K562 (cell line): ENCODE data around the gene PPP3R2. TPM values are rescaled to one million over a fixed set of nuclear protein-coding genes. Genes with fewer than 3 reads are reported as not detected.

Source experiments
- ATAC-seq: fragments of 200-7000 bp; cut with Tn5 transposase; 3 replicates; pipeline ENCODE4 v1.9.1; 2020; ENCODE audit warnings: moderate library complexity
- BruUV-seq: library from RNA; stranded (reverse); fragments of 400-500 nt; replicated peaks from 2 replicates; lab custom pipeline; 2021; lab: Mats Ljungman, UMichigan
- CTCF ChIA-PET: fragments of 300-600 bp; formaldehyde crosslinking; extraction: SDS; loops from one replicate; lab custom pipeline; 2021; ENCODE audit warnings: low intra/inter-chr PET ratio; lab: Yijun Ruan, JAX
- POLR2A ChIA-PET: fragments of 300-600, 350-650 bp; sonication (Branson Sonifier 250); formaldehyde crosslinking; extraction: SDS; loops from one replicate; lab custom pipeline; 2021; ENCODE audit warnings: antibody characterized with exemption, inconsistent platforms; lab: Yijun Ruan, JAX
- DNase-seq, 4 experiments: peaks; one replicate each; pipeline versions ENCODE4 v3.0.0 to v3.0.0-alpha.2; 2011 to 2018; ENCODE audit warnings: low spot score in 3 of 4, mixed read lengths in 3 of 4; ENCODE audit errors: extremely low read depth in 1 of 4
- FAIRE-seq: peaks from 2 replicates; lab custom pipeline; 2011; peaks lifted over from hg19 to GRCh38; lab: Jason Lieb, UNC
- H2AFZ ChIP-seq: 2 replicates; pipeline ENCODE4 v1.6.0; 2011; ENCODE audit warnings: low read depth, low read length, control low read depth, inconsistent platforms
- H3K27ac ChIP-seq: fragments of 200-600 bp; 3 replicates; pipeline ENCODE4 v1.8.0; 2011; ENCODE audit warnings: low read depth, mild to moderate bottlenecking, control low read depth, inconsistent platforms, low read length, moderate library complexity, mixed read lengths; ENCODE audit errors: extremely low read depth
- H3K27me3 ChIP-seq, 2 experiments: fragments of 300-600 bp in 1 of 2; 2 replicates in 1 of 2; 3 replicates in 1 of 2; pipeline versions ENCODE4 v1.6.0 to v1.8.0; 2011; ENCODE audit warnings: inconsistent platforms in 2 of 2, low read length in 2 of 2, mild to moderate bottlenecking in 1 of 2, mixed read lengths in 1 of 2, moderate library complexity in 1 of 2; ENCODE audit not compliant: control insufficient read depth in 2 of 2, insufficient read depth in 2 of 2
- H3K36me3 ChIP-seq: fragments of 300-600 bp; 3 replicates; pipeline ENCODE4 v1.8.0; 2011; ENCODE audit warnings: mild to moderate bottlenecking, low read length, inconsistent platforms; ENCODE audit not compliant: control insufficient read depth, insufficient read depth
- H3K4me1 ChIP-seq, 2 experiments: fragments of 200-600 bp in 1 of 2; replicated peaks in 1 of 2; 2 replicates in 1 of 2; 3 replicates in 1 of 2; pipeline versions ENCODE4 v1.5.1 to v1.8.0; 2011; ENCODE audit warnings: inconsistent platforms in 2 of 2, low read length in 2 of 2, mild to moderate bottlenecking in 1 of 2, mixed read lengths in 1 of 2, moderate library complexity in 1 of 2; ENCODE audit not compliant: control insufficient read depth in 2 of 2, insufficient read depth in 2 of 2
- H3K4me2 ChIP-seq: 2 replicates; pipeline ENCODE4 v1.6.1; 2011; ENCODE audit warnings: low read length, control low read depth, inconsistent platforms, mixed read lengths; ENCODE audit not compliant: insufficient read depth
- H3K4me3 ChIP-seq: fragments of 200-600 bp; sonication (generic), shearing (Covaris generic); 2 replicates; pipeline ENCODE4 v1.5.1; 2016; ENCODE audit warnings: control low read depth, inconsistent platforms
- H3K79me2 ChIP-seq: fragments of 200-600 bp; 3 replicates; pipeline ENCODE4 v1.8.0; 2011; ENCODE audit warnings: low read length, inconsistent platforms; ENCODE audit not compliant: control insufficient read depth, insufficient read depth
- H3K9ac ChIP-seq, 2 experiments: 2 replicates each; pipeline versions ENCODE4 v1.6.0 to v1.6.1; 2011; ENCODE audit warnings: low read depth in 2 of 2, low read length in 2 of 2, control low read depth in 1 of 2, inconsistent platforms in 1 of 2, mild to moderate bottlenecking in 1 of 2, mixed read lengths in 1 of 2; ENCODE audit not compliant: insufficient read depth in 1 of 2
- H3K9me1 ChIP-seq: one replicate; pipeline ENCODE4 v1.6.0; 2011; ENCODE audit warnings: inconsistent platforms, mild to moderate bottlenecking, low read length, moderate library complexity; ENCODE audit not compliant: control insufficient read depth, insufficient read depth
- H3K9me3 ChIP-seq: replicated peaks from 2 replicates; pipeline ENCODE4 v1.5.1; 2011; ENCODE audit warnings: low read depth, low read length, inconsistent platforms; ENCODE audit not compliant: control insufficient read depth, insufficient read depth
- H4K20me1 ChIP-seq: replicated peaks from 2 replicates; pipeline ENCODE4 v1.6.1; 2011; ENCODE audit warnings: low read length, inconsistent platforms, mixed read lengths; ENCODE audit not compliant: control insufficient read depth, insufficient read depth
- ATF3 ChIP-seq, 2 experiments: fragments of 450-650 bp in 1 of 2; sonication (generic) in 1 of 2; formaldehyde crosslinking in 1 of 2; IDR thresholded peaks in 1 of 2; conservative IDR thresholded peaks in 1 of 2; 2 replicates each; pipeline versions ENCODE4 v1.6.1 to v1.8.1; 2016 to 2023; ENCODE audit warnings: mild to moderate bottlenecking in 2 of 2, moderate library complexity in 2 of 2, inconsistent platforms in 1 of 2, missing genetic modification reagents in 1 of 2
- JUND ChIP-seq, 2 experiments: IDR thresholded peaks; 2 replicates in 1 of 2; 3 replicates in 1 of 2; pipeline ENCODE4 v1.6.1; 2011; ENCODE audit warnings: borderline replicate concordance in 2 of 2, low read depth in 2 of 2, low read length in 2 of 2, improper control_type of control experiment in 1 of 2, missing biosample characterization in 1 of 2, missing genetic modification characterization in 1 of 2, missing genetic modification reagents in 1 of 2
- SETDB1 ChIP-seq: IDR thresholded peaks from one replicate; pipeline ENCODE4 v1.6.1; 2012; ENCODE audit warnings: low read length, control low read depth, inconsistent platforms
- SMARCA4 ChIP-seq: fragments of 450-650 bp; IDR thresholded peaks from 2 replicates; pipeline ENCODE4 v1.6.1; 2016
- ZNF121 ChIP-seq: sonication (generic); formaldehyde crosslinking; conservative IDR thresholded peaks from 2 replicates; pipeline ENCODE4 v1.8.0; 2022; ENCODE audit warnings: missing genetic modification reagents
- WGBS: fragments of 100-300 bp; shearing (Covaris generic); methylation state at CpG from one replicate; pipeline ENCODE4 v1.1.6; 2016; ENCODE audit warnings: low coverage, mixed read lengths; ENCODE audit not compliant: insufficient coverage; ENCODE audit errors: missing lambda C conversion rate; 5-methylcytosine and 5-hydroxymethylcytosine counted together
- in situ Hi-C: fragments of 300-500 bp; cut with MboI; formaldehyde crosslinking; loops from 4 replicates; pipeline ENCODE4 v1.15.0; 2018; ENCODE audit warnings: inconsistent platforms, mixed read lengths
- intact Hi-C: fragments of 100-400 bp; cut with micrococcal nuclease; formaldehyde crosslinking; loops from 2 replicates; pipeline ENCODE4 v1.14.2; 2022
- polyA plus RNA-seq, 8 experiments: library from polyadenylated mRNA; depleted of rRNA in 4 of 8; stranded (reverse) in 5 of 8; unstranded in 3 of 8; fragments of >200 nt; fragmentation: Nextera tagmentation in 2 of 8; fragmentation: Illumina TruSeq in 1 of 8; extraction: Ambion mirVana in 2 of 8; extraction: Trizol in 1 of 8; gene quantifications; 2 replicates each; pipeline versions ENCODE4 v1.2.1 to v1.2.3, GENCODE V29; 2011 to 2014; ENCODE audit warnings: inconsistent platforms in 1 of 8, missing spikeins in 1 of 8
- total RNA-seq, 7 experiments: library from RNA; depleted of rRNA in 6 of 7; stranded (reverse); fragments of >200 nt in 6 of 7; fragmentation: Illumina TruSeq in 2 of 7; extraction: Trizol in 2 of 7; gene quantifications; 2 replicates each; pipeline versions ENCODE4 v1.2.1 to v1.2.3, GENCODE V29; 2011 to 2021; ENCODE audit warnings: low replicate concordance in 1 of 7

PPP3R2 gene
- total and polyA plus RNA-seq, 9 of the 15 experiments (the other 6 are each of a cell fraction or from before 2014, with no cell fraction given) = not detected

GRCh38 chr9:101582553-101582952, 12.2 kb downstream of the PPP3R2 start:
- H3K79me2 ChIP-seq = no peaks in the 10 kb centered on the region
- ATAC-seq (no peak), DNase-seq (no peak), FAIRE-seq (no peak)
- H3K9me3 ChIP-seq = no peaks in the 10 kb centered on the region
- no peaks in the 10 kb centered on the region for H3K36me3 ChIP-seq
- H3K4me2 ChIP-seq = no peak overlapping the region
- H3K4me1 ChIP-seq = no peaks in the 10 kb centered on the region; a peak in 1 of 5 replicates
- H3K27ac ChIP-seq = no peak overlapping the region
- no TSS peak for BruUV-seq
- ChIA-PET POLR2A (interaction anchor here (0.9 kb wide), 1 partner anchor 9 kb away, joined by 4 read pairs; no protein-coding TSS in a partner anchor), CTCF (no interaction called here)
- in situ Hi-C loops = no loop called here
- no peak overlapping the region for H2AFZ ChIP-seq
- no peaks in the 10 kb centered on the region; a peak in 1 of 5 replicates for H3K27me3 ChIP-seq
- TF ChIP-seq SMARCA4 (no peak), ATF3 (IDR thresholded peaks at IDR 0.05) (0 out of 2 replicates have a peak, but pooled peaks have one; percentile 14), ATF3 (CRISPR knock-in tag; conservative IDR thresholded peaks at IDR 0.05) (no peak), ZNF121 (CRISPR knock-in tag) (no peak), JUND (IDR thresholded peaks at IDR 0.05; ENCODE audit: borderline replicate concordance, low read depth, low read length) (no peak), JUND (tag; IDR thresholded peaks at IDR 0.05; ENCODE audit: borderline replicate concordance, low read depth, low read length) (no peak), SETDB1 (no peak)
- intact Hi-C loops = no loop called here
- H4K20me1 ChIP-seq = no peaks in the 10 kb centered on the region
- no peaks in the 10 kb centered on the region for H3K9me1 ChIP-seq
- no peak overlapping the region for H3K9ac ChIP-seq
- 0% methylated on average over 1 of the region's 1 CpG for WGBS
- no peak overlapping the region for H3K4me3 ChIP-seq
